NT2/D1 (cell line): ENCODE results near the gene LIMA1.

ENCODE experiments used
- YY1 ChIP-seq: IDR thresholded peaks from 2 replicates; pipeline ENCODE4 v1.6.1; 2011; ENCODE audit not compliant: insufficient read length, insufficient read depth
- ZNF274 ChIP-seq: IDR thresholded peaks from 2 replicates; pipeline ENCODE4 v1.6.1; 2011; ENCODE audit warnings: mild to moderate bottlenecking, low read depth, low read length

DNA sequence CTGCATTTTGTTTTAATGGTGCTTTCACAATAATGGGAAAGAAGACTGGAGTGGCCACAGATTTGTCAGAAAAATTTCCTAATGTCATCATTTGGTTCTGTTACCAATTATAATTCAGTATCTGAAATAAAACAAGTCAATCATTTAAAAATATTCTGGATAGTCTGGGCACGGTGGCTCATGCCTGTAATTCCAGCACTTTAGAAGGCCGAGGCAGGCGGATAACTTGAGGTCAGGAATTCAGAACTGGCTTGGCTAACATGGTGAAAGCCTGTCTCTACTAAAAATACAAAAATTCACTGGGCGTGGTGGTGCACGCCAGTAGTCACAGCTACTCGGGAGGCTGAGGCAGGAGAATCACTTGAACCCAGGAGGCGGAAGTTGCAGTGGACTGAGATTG lies 4.0 kb upstream of the LIMA1 start:
- TF ChIP-seq ZNF274: no peak
- no peak for TF ChIP-seq YY1
